Hepatocyte (in vitro differentiated cells): ENCODE measurements around the gene TTC23.

Source experiments
- CTCF ChIP-seq: fragments of 200-600 bp; sonication (generic); IDR thresholded peaks from 2 replicates; pipeline ENCODE4 v1.5.1; 2016; ENCODE audit warnings: antibody characterized with exemption, mild to moderate bottlenecking; ENCODE audit not compliant: poor library complexity
- EZH2 ChIP-seq: fragments of 200-600 bp; sonication (generic); IDR thresholded peaks from 2 replicates; pipeline ENCODE4 v1.6.1; 2016; ENCODE audit warnings: antibody characterized with exemption, mild to moderate bottlenecking, borderline replicate concordance
- EZH2phosphoT487 ChIP-seq: fragments of 200-600 bp; sonication (generic); IDR thresholded peaks from one replicate; pipeline ENCODE4 v1.6.1; 2018; ENCODE audit warnings: antibody characterized with exemption, mild to moderate bottlenecking, low read depth, moderate library complexity; ENCODE audit not compliant: unreplicated experiment, severe bottlenecking

DNA sequence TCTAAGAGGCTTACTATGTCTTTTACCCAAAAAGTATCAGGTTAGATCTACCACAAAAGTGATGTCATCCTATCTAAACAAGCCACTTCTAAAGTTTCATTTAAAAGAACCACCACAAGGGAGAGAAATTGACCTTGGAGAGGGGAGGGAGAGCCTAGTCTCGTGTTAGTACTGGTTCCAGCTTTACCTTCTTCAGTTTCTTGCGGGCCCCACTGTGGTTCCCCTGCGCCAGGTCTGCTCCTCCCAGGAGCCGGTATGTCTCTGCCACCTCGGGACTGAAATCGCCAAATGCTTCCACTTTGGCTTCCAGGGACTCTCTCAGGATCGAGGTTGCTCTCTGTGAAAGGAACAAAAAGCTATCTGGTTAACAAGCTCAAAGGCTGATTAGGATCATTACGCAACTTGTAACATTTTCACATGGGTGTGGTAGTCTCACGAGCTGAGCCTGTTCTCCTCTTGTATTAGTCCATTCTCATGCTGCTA, 93.4 kb downstream of the TTC23 start:
- TF ChIP-seq CTCF = no peak
- TF ChIP-seq EZH2phosphoT487 = no peak
- no peak for TF ChIP-seq EZH2
